Epithelial cell of proximal tubule (primary cell): ENCODE results near the gene B4GALT3. TPM values are rescaled to one million over a fixed set of nuclear protein-coding genes. Genes with fewer than 3 reads are reported as not detected.

Experiments
- DNase-seq: peaks from one replicate; pipeline ENCODE4 v3.0.0-alpha.2; 2011; ENCODE audit warnings: low read depth
- H3K4me3 ChIP-seq: 2 replicates; pipeline ENCODE4 v1.5.1; 2011; ENCODE audit warnings: low read depth, mild to moderate bottlenecking, low read length
- total RNA-seq: library from RNA; depleted of rRNA; stranded (reverse); fragments of >200 nt; gene quantifications from 2 replicates; pipeline ENCODE4 v1.2.3, GENCODE V29; 2015
- TF ChIP-seq, protein P1 (sequence below): conservative IDR thresholded peaks from 2 replicates; pipeline ENCODE4 v1.5.1; 2012; ENCODE audit warnings: low read depth, mild to moderate bottlenecking, low read length

B4GALT3 gene
- total RNA-seq, 1 donor from 2014 or later: 46.2 TPM

DNA sequence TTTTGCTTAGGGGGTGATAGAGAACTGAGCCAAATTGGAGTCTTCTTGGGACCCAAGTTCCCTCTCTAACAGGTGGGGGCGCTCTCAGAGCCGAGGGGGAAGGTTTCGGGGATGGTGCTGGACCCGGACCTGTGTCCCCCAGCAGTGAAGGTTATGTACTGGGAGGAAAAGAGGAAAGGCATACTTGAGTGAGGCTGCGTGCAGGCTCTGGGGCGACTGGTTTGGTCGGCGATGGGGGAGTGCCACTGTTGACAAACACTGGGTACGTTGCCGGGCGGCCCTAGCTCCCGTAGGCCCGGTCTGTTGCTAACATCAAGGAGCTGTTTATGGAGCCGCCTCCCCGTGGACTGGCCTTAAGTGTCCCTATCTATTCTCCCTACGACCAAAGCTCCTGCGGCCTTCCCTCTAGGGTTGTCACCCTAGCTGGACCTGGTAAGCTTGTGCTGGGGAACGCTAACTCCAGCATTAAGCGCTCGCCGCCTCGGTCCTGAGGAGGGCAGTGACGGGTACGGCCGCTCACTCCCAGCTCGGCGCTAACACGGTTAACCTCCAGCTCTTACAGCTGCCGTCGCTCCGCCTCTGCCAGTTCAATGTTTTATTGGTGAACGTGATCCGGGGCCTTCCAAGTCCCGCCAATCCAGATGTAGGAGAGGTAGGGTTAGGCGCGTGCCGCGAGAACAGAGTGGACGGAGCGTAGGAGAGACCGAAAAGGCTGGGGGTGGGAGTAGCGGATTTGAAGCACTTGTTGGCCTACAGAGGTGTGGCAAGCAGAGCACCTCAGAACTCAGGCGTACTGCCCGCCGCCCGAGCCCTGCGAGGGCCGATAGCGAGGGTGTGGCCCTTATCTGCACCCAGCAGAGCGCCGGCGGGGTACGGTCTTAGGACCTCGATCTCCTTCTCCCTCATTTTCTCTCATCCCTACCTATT lies 11.3 kb downstream of the B4GALT3 start, which contains the start of gene PPOX:
Gene PPOX, plus strand, starts transcription at position 685 of the 927 bp plus-strand sequence. CDS start 422 bp downstream, outside the sequence.
- TF ChIP-seq, protein P1, sequence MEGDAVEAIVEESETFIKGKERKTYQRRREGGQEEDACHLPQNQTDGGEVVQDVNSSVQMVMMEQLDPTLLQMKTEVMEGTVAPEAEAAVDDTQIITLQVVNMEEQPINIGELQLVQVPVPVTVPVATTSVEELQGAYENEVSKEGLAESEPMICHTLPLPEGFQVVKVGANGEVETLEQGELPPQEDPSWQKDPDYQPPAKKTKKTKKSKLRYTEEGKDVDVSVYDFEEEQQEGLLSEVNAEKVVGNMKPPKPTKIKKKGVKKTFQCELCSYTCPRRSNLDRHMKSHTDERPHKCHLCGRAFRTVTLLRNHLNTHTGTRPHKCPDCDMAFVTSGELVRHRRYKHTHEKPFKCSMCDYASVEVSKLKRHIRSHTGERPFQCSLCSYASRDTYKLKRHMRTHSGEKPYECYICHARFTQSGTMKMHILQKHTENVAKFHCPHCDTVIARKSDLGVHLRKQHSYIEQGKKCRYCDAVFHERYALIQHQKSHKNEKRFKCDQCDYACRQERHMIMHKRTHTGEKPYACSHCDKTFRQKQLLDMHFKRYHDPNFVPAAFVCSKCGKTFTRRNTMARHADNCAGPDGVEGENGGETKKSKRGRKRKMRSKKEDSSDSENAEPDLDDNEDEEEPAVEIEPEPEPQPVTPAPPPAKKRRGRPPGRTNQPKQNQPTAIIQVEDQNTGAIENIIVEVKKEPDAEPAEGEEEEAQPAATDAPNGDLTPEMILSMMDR: peak; percentile 63
- H3K4me3 ChIP-seq: peak within 1 kb of the TSS; percentile 74
- DNase-seq: peak; percentile 92

DNA sequence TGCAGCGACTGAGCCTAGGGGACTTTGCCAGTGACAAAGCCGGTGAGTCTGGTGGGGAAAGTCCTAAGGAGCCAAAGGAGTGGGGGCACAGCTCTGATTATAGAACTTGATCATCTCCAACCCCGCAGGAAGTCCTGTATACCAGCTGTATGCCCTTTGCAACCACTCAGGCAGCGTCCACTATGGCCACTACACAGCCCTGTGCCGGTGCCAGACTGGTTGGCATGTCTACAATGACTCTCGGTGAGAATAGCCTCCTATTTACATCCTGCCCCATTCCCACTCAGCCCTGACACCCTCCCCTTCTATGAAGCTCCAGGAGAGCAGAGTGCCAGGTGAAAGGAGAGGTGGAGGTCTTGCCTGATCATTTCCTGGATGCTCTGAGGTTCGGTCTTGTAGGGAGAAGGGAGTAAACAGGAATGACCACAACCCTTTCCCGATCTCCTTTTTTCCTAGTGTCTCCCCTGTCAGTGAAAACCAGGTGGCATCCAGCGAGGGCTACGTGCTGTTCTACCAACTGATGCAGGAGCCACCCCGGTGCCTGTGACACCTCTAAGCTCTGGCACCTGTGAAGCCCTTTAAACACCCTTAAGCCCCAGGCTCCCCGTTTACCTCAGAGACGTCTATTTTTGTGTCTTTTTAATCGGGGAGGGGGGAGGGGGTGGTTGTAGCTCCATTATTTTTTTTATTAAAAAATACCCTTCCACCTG lies 12.3 kb downstream of the B4GALT3 start:
- peak overlapping the region; percentile 74 for H3K4me3 ChIP-seq
- TF ChIP-seq, protein P1: no peak
- no peak for DNase-seq

DNA sequence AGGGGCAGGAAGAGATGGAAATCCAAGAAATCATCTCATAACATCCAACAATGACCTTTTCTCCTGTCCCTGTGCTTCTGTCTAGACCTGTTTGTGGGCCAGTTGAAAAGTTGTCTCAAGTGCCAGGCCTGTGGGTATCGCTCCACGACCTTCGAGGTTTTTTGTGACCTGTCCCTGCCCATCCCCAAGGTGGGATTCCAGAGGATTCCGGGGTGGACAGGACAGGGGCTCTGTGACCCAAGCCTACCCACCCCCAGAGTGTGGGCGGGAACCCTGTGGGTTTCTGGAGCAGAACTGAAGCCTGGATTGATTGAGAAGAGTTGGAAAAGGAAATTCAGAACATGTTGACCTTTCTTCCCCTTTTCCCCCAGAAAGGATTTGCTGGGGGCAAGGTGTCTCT lies 13.5 kb downstream of the B4GALT3 start:
- H3K4me3 ChIP-seq: no peak overlapping the region
- TF ChIP-seq, protein P1: no peak
- DNase-seq: no peak

GRCh38 chr1:161162806-161163205 lies 14.5 kb downstream of the B4GALT3 start:
- DNase-seq: no peak
- no peak overlapping the region for H3K4me3 ChIP-seq
- TF ChIP-seq, protein P1: no peak

DNA sequence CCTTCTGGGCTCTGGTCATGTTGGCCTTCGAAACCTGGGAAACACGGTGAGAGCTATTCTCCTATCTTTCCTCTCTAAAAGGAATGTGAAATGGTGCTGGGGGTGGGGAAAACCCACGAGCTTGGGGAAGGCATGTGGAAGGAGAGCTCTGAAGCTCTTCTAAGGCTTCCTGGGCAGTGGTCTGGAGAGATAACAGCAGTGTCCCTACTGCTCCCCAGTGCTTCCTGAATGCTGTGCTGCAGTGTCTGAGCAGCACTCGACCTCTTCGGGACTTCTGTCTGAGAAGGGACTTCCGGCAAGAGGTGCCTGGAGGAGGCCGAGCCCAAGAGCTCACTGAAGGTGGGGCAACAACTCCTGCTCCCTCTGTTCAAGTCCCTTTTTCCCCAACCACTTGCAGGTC lies 15.3 kb downstream of the B4GALT3 start:
- H3K4me3 ChIP-seq: no peak overlapping the region
- no peak for DNase-seq
- TF ChIP-seq, protein P1: no peak

DNA sequence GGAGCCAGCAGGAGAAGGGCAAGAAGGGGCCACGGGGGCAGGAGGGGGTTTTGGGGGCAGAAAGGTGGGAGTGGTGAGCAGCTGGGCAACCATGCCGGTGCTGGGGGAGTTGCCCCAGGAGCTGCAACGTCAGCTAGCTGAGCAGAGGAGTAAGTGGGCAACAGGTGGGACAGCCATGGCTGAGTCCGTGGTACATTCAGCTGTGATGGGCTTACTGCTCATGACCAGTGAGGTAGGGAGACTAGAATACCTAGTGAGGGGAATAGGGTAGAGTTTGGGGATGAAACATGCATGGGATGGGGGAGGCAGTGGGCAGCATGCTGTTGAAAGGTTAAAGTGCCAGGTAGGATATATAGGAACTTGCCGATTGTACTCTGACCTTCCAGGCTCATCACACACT lies 15.7 kb downstream of the B4GALT3 start:
- no peak overlapping the region for H3K4me3 ChIP-seq
- TF ChIP-seq, protein P1: no peak
- DNase-seq: no peak
